Measurements from ENCODE around the gene SLC9B1. TPM values are rescaled to one million over a fixed set of nuclear protein-coding genes. Genes with fewer than 3 reads are reported as not detected.

The SLC9B1 gene
- total and polyA plus RNA-seq, 2 donors (not counting 1 experiment from before 2014, with no cell fraction given) = 1.1 to 2.0 TPM

- Histone ChIP-seq H4K20me1 (ENCODE audit: control insufficient read depth, extremely low read depth, insufficient read depth, low read length) (no peaks in the 10 kb centered on the region), H3K9me3 (ENCODE audit: control insufficient read depth, insufficient read depth, low read depth, low read length) (no peaks in the 10 kb centered on the region), H3K9ac (ENCODE audit: insufficient read depth, low read length) (no peak overlapping the region), H3K36me3 (ENCODE audit: control insufficient read depth, insufficient read depth, low read length) (no peaks in the 10 kb centered on the region), H3K4me1 (ENCODE audit: control insufficient read depth, extremely low read depth, insufficient read depth, low read length) (peaks cover 3% of the 10 kb centered on the region), H3K27me3 (ENCODE audit: control insufficient read depth, insufficient read depth, low read length) (no peaks in the 10 kb centered on the region), H3K4me2 (ENCODE audit: extremely low read depth, insufficient read depth, low read length) (no peak overlapping the region), H3K27ac (ENCODE audit: insufficient read depth, low read length) (no peak overlapping the region), H3K79me2 (ENCODE audit: control insufficient read depth, insufficient read depth, low read length) (peaks cover 5% of the 10 kb centered on the region), H2AFZ (ENCODE audit: low read length) (no peak overlapping the region), H3K4me3 (replicated peaks in 1 of 4; ENCODE audit: control extremely low read depth in 1 of 4, insufficient read depth in 1 of 4, low read depth in 3 of 4, low read length in 4 of 4) (no peak overlapping the region)
- TF ChIP-seq CTCF (conservative IDR thresholded peaks at IDR 0.05 in 1 of 2, IDR thresholded peaks at IDR 0.05 in 1 of 2; ENCODE audit: low read depth in 1 of 2, low read length in 2 of 2) (no peak), EZH2 (IDR thresholded peaks at IDR 0.05; ENCODE audit: low read length, missing control alignments) (no peak)
- DNase-seq (ENCODE audit: low read depth in 2 of 2) = no peak
These were observed 156.8 kb downstream of the SLC9B1 start for GRCh38 chr4:102862747-102863146.

DNA sequence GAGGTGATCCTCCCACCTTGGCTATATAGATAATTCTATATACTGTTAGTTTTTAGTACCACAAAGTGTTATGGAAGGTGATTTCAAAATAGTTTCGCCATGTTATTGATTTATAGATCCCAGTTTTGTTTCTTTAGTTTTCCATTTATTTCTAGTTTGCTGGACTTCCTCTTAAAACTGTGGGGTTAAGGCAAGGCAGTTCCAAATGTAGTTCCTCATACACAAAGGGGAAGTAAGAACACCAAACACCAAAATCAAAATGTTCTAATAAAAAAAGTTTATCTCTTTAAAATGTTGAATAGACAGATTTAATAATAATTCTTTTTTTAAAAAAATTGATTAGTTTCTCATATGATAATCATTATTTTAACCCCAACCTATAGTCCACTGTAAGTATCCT lies 157.5 kb downstream of the SLC9B1 start:
- Histone ChIP-seq H3K9ac (ENCODE audit: insufficient read depth, low read length) (no peak overlapping the region), H3K27ac (ENCODE audit: insufficient read depth, low read length) (no peak overlapping the region), H2AFZ (ENCODE audit: low read length) (no peak overlapping the region), H3K36me3 (ENCODE audit: control insufficient read depth, insufficient read depth, low read length) (no peaks in the 10 kb centered on the region), H3K4me2 (ENCODE audit: extremely low read depth, insufficient read depth, low read length) (no peak overlapping the region), H3K4me3 (replicated peaks in 1 of 4; ENCODE audit: control extremely low read depth in 1 of 4, insufficient read depth in 1 of 4, low read depth in 3 of 4, low read length in 4 of 4) (no peak overlapping the region), H3K4me1 (ENCODE audit: control insufficient read depth, extremely low read depth, insufficient read depth, low read length) (no peaks in the 10 kb centered on the region), H3K27me3 (ENCODE audit: control insufficient read depth, insufficient read depth, low read length) (no peaks in the 10 kb centered on the region), H3K9me3 (ENCODE audit: control insufficient read depth, insufficient read depth, low read depth, low read length) (no peaks in the 10 kb centered on the region), H4K20me1 (ENCODE audit: control insufficient read depth, extremely low read depth, insufficient read depth, low read length) (no peaks in the 10 kb centered on the region), H3K79me2 (ENCODE audit: control insufficient read depth, insufficient read depth, low read length) (no peaks in the 10 kb centered on the region)
- TF ChIP-seq CTCF (conservative IDR thresholded peaks at IDR 0.05 in 1 of 2, IDR thresholded peaks at IDR 0.05 in 1 of 2; ENCODE audit: low read depth in 1 of 2, low read length in 2 of 2) (no peak), EZH2 (IDR thresholded peaks at IDR 0.05; ENCODE audit: low read length, missing control alignments) (no peak)
- DNase-seq (ENCODE audit: low read depth in 2 of 2) = no peak

GRCh38 chr4:102860611-102861324 lies 158.7 kb downstream of the SLC9B1 start:
- H3K4me1 ChIP-seq (ENCODE audit: control insufficient read depth, extremely low read depth, insufficient read depth, low read length) = no peaks in the 10 kb centered on the region
- no peaks in the 10 kb centered on the region for H3K9me3 ChIP-seq (ENCODE audit: control insufficient read depth, insufficient read depth, low read depth, low read length)
- H3K4me3 ChIP-seq (replicated peaks in 1 of 4; ENCODE audit: control extremely low read depth in 1 of 4, insufficient read depth in 1 of 4, low read depth in 3 of 4, low read length in 4 of 4) = no peak overlapping the region
- no peaks in the 10 kb centered on the region for H3K27me3 ChIP-seq (ENCODE audit: control insufficient read depth, insufficient read depth, low read length)
- H3K4me2 ChIP-seq (ENCODE audit: extremely low read depth, insufficient read depth, low read length) = no peak overlapping the region
- no peak overlapping the region for H3K9ac ChIP-seq (ENCODE audit: insufficient read depth, low read length)
- DNase-seq (ENCODE audit: low read depth in 2 of 2) = no peak
- H3K79me2 ChIP-seq (ENCODE audit: control insufficient read depth, insufficient read depth, low read length) = no peaks in the 10 kb centered on the region
- no peak overlapping the region for H3K27ac ChIP-seq (ENCODE audit: insufficient read depth, low read length)
- H4K20me1 ChIP-seq (ENCODE audit: control insufficient read depth, extremely low read depth, insufficient read depth, low read length) = no peaks in the 10 kb centered on the region
- H3K36me3 ChIP-seq (ENCODE audit: control insufficient read depth, insufficient read depth, low read length) = no peaks in the 10 kb centered on the region
- TF ChIP-seq EZH2 (IDR thresholded peaks at IDR 0.05; ENCODE audit: low read length, missing control alignments) (no peak), CTCF (conservative IDR thresholded peaks at IDR 0.05 in 1 of 2, IDR thresholded peaks at IDR 0.05 in 1 of 2; ENCODE audit: low read depth in 1 of 2, low read length in 2 of 2) (no peak)
- H2AFZ ChIP-seq (ENCODE audit: low read length) = no peak overlapping the region

All from fibroblast of lung (primary cell).